GM21825 (cell line): Measurements from ENCODE around the gene AGAP1.

Source experiments
- ATAC-seq: cut with Tn5 transposase; IDR thresholded peaks from one replicate; pipeline ENCODE4 v1.9.1; 2021; ENCODE audit warnings: mild to moderate bottlenecking, moderate library complexity; ENCODE audit not compliant: unreplicated experiment

Gene AGAP1

DNA sequence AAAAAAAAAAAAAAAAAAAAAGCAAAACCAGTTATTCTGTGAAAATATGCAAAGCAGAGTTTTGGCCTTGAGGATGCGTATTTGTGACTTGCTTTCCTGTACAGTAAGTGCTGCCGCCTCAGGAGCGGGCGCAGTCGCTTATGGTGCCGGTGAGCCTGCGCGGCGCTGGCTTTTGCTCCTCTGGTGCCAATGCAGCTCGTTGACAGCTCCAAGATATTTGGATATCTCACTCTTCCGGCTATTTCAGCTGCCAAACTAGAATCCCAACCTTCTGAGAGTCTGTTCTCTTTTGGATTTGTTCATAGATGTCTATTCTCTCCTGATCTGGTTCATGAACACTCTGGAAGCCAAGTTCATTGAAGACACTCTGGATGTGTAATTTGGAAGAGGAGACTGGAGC is 184.1 kb downstream of the AGAP1 start:
- no peak for ATAC-seq

DNA sequence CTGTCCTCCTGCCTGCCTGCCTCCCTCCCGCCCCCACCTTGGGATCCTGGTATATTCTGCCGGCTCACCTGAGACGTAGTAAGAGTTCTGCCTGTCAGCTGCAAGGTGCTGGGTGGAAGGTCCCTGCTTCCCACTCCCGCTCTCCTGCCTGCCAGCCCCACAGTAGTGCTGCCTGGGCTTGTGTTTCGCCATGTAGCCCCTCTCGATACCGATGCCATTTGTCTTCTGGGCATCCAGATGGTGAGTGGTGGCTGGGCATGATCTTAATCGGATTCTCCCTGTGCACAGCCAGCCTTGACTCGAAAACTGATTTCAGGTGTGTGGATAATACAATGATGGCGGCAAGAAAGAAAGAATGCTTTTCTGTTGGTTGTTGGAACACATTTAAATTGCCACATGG is 184.9 kb downstream of the AGAP1 start:
- ATAC-seq = no peak

DNA sequence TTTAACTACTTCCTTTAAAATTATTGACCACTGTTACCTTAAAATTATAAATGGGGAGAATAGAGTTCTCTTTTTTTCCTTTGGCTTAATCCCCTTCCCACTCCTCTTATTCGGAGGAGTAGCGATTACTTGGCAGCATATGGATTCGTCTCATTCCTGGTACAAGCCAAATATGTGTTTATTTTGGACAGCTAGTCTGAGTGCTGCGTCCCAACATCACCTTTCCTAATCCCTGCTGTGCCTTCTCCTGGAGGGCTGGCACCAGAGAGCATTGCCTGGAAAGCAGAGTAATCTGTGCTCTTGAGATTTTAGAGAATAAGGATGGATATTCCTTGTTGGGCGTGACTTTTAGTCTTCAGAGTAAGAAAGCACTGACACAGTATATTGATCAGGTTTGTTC is 185.6 kb downstream of the AGAP1 start:
- ATAC-seq = no peak

DNA sequence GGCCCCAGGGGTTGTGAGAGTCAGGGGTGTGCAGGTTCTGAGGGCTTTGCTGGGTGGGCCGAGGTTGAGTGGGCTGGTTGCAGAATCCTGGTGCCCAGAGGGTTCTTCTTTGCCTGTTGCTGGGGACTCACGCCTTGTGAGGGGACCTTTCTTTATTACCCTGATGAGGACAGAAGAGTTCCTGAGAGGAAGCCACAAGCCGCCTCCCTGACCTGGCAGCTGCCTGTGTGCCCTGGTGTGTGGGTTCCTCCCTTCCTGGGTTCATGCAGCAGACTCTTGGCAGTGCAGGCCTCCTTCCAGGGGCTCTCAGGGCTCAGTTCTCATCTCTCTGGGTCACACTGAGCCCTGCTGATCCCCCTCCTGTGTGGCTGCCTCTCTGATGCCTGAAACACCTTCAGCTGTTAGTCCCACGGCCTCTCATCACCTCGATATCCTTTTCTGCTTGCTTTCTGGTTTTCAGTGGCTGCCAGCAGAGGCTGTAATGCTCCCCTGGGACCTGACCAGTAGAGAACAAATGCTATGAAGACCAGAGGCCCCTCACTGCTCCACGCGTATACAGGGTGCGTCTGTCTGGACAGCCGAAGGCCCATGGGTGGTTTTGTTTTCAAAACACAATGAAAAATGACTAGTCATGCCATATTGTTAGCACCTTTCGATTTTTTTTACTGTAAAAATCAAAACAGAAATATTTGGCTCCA is 191.3 kb downstream of the AGAP1 start:
- ATAC-seq = no peak

DNA sequence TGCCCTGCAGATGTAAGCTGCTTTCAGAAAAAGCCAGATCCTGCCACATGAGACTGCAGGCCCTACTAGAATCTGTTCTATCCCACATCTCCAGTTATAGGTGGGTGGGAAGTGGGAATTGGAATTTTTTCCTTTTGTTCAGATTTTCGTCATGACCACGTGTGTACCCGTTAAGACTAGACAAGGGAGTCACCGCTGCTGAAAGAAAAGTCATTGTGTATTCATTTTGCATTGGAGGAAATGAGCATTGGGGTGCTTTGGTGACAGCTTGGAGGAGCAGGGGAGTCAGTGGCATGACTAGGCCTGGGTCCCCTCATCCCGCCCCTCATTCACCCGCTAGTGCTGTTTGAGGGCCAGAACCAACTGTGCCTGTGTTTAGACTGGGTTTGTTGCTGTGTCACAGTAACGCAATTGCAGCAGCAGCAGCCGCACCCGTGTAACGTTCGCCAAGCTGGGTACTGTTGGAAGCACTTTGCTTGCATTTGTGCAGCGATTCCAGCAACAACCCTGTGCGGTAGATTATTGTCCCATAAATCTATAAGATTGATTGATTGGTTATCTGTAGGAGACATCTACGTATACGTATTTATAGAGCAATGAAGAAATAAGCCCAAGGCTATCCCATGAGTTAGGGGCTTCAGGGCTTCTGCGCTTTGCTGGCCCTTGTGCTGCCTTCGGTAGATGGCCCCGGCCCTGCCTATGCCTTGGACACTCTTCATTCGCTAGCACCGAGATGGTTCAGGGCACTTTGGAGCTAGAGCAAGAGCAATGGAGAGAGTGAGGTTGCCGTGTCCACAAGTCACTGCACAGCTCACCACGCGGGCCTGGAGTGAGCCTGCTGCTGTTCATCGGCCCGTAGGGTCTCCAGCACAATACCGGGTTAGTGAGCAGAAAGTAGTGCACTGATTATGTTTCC is 194.9 kb downstream of the AGAP1 start:
- ATAC-seq = no peak

DNA sequence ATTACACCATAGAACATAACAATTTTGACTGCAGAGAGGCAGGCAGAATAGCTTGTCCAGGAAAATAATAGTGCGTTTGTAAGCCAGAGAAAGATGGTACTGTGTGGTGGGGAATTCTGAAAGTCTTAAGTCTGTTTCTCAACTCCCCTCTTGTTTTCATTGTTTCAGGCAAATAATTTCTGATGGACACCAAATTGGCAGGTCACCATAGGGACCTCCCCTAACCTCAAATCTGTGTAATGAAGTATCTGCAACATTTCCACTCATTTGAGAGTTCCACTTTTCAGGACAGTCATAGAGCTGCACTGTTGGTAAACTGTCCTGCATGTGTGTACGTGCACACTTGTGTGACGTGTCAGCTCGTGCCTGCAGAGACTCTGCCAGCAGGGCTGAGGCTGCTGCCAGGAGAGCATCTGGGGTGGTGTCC is 195.6 kb downstream of the AGAP1 start:
- ATAC-seq = no peak

DNA sequence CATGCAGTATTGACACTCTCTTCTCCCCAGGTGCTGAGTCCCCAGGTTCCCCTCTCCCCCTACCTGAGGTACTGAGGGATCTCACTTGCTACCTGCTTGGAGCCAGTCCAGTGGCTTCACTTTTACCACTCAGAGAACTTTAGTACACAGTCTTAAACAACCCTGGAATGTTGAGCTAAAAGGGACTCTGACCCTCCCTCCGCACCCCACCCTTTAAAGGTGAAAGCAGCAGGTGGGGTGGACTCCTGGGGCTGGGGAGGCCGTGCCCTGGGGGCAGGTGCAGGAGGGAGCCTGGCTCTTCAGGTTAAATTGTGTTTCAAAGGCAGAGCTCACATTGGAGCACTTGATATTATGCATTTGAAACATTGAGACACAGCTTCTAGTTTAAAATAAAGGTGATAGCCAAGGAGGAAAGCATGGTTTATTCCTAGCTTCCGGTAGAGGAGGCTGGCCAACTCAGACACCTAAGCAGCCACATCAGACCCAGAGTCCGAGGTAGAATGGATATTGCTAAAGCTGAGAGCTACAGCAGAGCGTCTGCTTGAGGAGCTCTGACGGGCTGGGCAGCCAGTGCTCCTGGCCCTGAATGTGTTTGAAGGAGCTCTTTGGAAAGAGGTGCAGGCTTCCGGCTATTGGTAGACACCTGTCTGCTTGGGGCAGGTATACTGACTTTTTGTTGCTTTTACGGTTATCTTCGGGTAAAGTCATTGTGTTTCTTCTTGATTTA is 196.4 kb downstream of the AGAP1 start:
- no peak for ATAC-seq

DNA sequence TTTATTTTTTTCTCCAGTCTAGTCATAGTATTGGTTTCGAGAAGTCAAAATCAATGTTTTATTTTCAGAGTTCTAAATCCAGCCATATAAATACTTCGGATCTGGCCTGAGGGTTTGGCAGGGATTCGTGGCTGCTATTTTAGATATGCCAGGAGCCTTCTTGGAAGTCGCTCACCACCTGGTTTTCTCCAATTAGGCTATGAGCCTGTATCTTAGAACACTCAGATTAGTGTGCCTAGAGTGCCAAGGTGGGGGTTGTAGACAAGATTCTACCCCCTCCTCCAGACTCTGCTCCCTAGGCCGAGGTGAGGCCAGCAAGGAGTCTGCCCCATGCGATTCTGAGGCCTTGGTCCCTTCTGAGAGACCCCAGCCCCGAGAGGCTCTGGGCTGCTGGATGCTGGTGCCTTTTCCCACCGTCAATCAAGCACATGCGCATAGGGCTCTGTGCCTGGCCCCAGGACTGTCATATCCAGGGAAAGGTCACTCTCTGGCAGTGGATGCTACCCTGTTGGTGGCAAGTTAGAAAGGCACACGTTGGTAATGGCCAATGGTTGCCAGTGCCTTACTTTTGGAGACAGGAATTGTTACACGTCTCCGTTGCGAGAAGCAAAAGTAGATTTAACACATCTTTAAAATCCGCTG is 197.1 kb downstream of the AGAP1 start:
- no peak for ATAC-seq

DNA sequence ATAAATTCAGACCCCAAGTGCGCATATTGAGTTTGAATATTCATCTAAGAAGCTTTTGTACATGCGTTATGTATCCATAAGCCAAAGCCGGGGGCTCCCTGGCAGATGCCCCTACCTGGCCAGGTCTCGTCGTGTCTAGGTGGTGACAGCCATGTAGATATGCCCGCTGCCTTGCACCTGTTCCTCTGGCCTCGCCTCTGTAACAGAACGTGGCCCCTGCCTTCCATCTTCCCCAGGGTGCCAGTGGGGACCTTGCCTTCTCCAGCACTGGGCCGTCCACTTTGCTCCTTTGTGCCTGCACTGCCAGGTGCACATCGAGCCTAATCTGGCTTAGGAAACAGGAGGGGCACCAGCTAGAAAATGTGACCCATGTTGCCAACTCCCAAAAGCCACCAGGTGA is 198.2 kb downstream of the AGAP1 start:
- no peak for ATAC-seq

DNA sequence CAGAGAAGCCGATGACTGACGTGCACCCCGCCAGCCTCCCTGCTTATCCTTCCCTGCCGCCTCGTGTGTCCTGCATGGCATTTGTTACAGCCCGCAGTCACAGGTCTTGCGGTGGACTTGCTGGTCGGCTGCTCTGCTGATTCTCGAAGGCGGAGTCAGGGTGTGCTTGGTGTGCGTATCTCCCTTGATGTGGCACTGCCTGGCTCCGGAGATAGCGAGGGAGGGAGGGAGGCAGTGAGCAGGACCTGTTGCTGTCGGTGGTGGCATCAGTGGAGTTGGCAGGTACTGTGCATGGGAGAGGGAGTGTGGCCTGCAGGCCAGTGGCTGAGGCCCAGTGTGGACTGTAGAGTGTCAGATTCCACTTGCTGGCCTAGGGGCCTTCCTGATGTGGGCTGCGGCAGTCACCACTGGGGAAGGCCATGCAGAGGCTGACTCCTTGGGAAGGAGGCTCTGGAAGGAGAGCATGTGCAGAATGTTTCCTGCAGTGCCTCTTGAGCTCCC is 198.9 kb downstream of the AGAP1 start:
- ATAC-seq = no peak

DNA sequence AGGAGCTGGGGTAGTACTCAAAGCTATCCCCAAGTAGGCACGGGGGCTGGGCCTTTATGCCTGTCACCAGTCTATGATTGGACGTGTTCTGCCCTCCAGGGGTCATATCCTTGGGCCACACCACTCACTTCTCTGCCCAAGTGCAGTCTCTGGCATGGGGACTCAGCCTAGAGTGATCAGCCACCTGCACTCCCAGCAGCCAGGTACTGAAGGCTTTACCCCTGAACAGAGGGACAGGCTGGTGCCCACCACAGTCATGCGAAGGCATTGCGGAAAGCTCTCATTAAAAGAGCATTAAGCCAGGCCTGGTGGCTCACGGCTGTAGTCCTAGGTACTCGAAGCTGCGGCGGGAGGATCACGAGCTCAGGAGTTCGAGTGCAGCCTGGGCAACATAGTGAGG is 199.4 kb downstream of the AGAP1 start:
- no peak for ATAC-seq

DNA sequence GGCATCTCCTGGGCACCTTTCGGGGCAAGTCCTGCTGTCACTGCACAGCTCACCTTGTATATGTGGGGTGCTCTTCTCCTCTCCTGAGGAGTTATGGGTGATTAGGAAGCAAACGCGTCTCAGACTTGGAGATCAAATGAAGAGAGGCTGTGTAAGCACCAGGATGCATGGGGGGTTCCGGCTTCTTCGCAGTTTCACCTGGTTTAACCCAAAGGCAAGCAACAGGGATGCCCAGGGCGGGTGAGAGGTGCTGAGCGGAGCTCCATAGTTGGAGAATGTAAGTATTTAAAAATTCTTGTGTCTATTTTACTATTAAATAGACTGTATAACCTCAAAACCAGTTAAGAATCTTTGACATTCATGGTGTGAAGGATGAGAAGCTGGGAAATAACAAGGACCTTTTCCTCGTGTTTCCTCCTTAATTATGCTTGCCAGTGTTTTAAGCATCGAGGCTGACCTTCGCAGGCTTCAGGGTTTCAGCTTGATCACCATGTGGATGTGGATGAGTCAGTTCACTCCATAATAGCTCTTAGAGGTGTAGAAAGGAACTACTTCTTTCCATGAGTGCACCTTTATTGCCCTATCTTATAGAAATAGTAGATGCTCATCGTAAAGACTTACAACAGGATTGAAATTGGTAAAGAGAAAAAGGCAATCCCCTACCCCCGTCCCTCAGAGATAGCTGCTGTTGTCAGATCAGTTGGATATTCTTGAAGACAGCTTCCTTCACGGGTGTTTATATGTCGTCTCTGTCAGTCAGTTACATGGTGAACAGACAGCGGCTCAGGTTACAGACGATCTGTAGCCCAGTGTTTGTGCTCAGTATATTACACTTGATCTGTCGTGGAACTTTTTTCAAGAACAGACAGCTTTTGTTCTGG is 201.1 kb downstream of the AGAP1 start:
- no peak for ATAC-seq

DNA sequence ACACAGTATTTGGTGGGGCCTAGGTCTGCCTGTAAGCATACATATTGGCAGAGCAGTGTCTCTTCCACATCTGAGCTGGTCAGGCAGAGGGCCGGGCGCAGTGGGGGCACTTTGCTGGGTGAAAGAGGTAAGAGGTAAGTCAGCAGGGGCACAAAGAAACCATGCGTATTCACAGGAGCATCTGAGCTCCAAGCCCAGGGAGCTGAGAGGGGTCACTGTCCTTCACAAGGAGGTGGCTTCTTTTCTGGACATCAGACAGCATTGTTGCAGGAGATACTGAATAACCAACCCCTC is 201.7 kb downstream of the AGAP1 start:
- ATAC-seq = no peak

DNA sequence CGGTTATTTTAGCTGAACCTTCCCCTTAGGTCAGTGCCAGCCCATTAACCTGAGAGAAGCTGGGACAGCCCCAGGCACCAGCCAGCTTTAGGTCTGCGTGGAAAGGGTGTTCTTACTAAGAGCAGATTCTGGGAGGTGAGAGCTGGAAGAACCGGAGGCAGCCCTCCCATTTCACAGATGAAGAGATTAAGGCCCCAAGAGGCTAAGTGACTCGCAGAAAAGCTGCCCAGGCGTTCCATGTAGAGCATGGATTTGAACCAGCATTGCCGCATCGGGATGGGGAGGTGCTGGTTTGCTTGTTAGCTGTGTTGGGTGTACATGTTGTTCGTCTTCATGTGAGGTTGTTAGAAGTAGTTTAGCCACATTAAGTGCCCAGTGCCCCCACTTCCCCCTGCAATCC is 203.2 kb downstream of the AGAP1 start:
- ATAC-seq = no peak

DNA sequence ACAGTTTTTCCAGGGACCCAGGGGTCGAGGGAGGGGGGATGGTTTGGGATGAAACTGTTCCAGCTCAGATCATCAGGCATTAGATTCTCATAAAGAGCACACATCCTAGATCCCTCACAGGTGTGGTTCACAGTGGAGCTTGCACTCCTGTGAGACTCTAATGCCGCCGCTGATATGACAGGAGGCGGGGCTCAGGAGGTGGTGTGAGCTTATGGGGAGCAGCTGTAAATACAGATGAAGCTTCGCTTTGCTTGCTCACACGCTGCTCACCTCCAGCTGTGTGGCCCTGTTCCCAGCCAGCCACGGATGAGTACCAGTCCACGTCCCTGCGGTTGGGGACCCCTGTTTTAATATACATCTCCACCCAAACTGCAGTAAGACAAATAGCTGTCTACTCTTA is 204.2 kb downstream of the AGAP1 start:
- no peak for ATAC-seq

DNA sequence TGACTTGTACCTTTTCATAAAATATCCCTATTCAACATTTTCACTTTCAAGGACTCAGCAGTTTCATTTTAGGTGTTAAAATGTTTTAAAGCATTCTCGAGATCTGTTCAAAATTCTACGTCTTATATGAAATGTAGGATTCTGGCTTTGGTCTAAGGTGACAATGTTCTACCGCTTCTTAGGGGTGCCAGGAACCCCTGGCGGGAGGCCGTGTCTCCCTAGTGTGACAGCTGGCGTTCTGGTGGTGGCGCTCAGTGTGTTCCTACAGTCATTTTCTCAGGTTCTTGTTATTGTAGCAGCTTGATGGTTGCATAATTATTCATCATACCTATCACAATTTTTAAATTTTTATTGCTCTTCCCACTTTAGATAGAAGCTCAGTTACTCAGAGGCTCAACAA is 204.6 kb downstream of the AGAP1 start:
- no peak for ATAC-seq

DNA sequence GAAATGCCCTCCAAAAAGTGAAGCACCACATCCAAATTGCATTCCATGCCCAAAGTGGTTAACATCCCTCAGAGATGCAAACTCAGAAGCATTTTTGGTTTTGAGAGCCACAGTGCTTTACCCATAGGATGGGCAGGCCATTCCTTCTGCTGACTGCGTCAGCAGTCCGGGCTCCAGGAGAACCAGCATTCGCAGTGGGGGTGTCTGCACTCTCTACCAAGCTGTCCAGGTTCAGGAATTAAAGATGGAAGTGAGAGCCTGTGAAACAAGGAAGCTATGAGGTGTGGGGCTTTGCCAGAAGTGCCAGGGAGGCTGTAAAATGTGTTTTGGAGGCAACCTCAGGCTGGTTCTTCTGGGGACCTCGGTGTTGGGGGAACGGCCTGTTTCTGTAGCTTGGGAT is 205.7 kb downstream of the AGAP1 start:
- ATAC-seq = no peak

DNA sequence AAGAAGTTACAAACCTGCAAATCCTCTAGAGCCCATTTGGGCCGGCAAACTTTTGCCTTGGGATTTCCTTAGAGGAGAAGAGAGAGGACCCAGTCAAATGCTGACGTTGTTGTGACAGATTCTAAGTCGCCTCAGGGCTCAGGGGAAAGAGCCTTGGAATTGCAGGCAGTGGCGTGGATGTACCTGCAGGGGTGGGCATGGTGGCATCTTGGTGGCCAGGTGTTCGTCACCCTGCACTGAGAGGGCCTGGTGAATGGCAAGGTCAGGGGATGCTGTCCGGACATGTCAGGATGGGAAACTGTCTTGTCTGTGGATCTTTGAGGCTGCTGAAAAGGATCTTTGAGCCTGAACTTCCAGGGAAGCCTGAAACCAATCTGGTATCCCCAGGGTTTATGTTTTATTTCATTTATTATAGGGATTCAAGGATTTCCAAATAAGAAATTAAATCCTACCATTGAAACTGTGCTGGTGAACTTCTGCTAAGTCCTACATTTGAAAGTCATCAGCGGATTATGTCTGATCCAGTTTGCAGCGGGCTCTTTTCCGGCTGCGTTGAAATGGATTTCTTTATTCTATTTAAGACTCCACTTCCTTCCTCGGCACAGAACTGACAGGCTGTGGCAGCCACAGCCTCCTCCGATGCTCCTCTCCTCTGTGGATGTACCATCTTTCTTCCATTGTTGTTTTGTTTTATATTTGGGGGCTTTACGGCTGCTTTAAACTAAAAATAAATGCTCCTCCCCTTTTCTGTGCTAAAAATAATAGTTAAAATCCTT is 207.6 kb downstream of the AGAP1 start:
- no peak for ATAC-seq

DNA sequence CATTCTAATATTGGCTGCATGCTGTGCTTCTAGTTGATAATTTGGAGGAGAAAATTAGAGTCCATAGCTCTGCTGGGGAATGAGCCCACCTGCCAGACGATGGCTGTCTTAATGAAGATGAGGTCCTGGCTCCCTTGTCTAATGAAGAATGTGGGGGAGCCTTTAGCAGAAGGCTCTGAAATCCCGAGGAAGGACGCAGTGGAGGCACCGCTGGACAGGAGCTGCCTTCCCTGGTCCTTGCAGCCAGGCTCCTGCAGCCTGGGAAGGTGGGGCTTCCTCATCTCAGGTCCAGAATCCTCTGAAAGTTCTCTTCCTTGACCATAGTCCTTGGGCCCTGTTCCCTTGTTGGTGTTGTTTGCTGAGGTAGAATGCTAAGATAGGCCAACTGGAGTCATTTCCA is 208.3 kb downstream of the AGAP1 start:
- no peak for ATAC-seq
